Heart left ventricle (tissue), 16 donors: ENCODE results near the gene GSG1L. TPM values are rescaled to one million over a fixed set of nuclear protein-coding genes. Genes with fewer than 3 reads are reported as not detected.

Experiments used
- ATAC-seq, 4 donors: fragments of 200-7000 bp; cut with Tn5 transposase; one replicate each; pipeline ENCODE4 v1.9.1; 2020 to 2022; ENCODE audit warnings: moderate library complexity in 4 of 4, mild to moderate bottlenecking in 3 of 4, moderate number of reproducible peaks in 1 of 4
- DNase-seq, 5 donors: peaks; one replicate each; pipeline ENCODE4 v3.0.0-alpha.2; 2020
- H3K27ac ChIP-seq, 12 donors: fragments of 200-600 bp; sonication (generic) in 4 of 12; one replicate each; pipeline versions ENCODE4 v1.5.0 to v1.8.0; 2016 to 2022; ENCODE audit warnings: mild to moderate bottlenecking in 2 of 12
- H3K27me3 ChIP-seq, 9 donors: fragments of 200-600 bp; sonication (generic) in 2 of 9; one replicate each; pipeline versions ENCODE4 v1.5.1 to v1.8.0; 2016 to 2022; ENCODE audit warnings: mild to moderate bottlenecking in 3 of 9
- H3K36me3 ChIP-seq, 9 donors: fragments of 200-600 bp; sonication (generic) in 2 of 9; one replicate each; pipeline versions ENCODE4 v1.5.0 to v1.8.0; 2018 to 2022; ENCODE audit warnings: mild to moderate bottlenecking in 2 of 9
- H3K4me1 ChIP-seq, 12 donors: fragments of 200-600 bp; sonication (generic) in 4 of 12; one replicate each; pipeline versions ENCODE4 v1.5.0 to v1.8.0; 2016 to 2022; ENCODE audit warnings: mild to moderate bottlenecking in 3 of 12
- H3K4me3 ChIP-seq, 12 donors: fragments of 200-600 bp; sonication (generic) in 4 of 12; one replicate each; pipeline versions ENCODE4 v1.5.0 to v1.8.0; 2017 to 2022; ENCODE audit warnings: mild to moderate bottlenecking in 9 of 12, moderate library complexity in 4 of 12
- H3K9me3 ChIP-seq, 12 donors: fragments of 200-600 bp; sonication (generic) in 4 of 12; one replicate each; pipeline versions ENCODE4 v1.5.0 to v1.8.0; 2016 to 2022; ENCODE audit warnings: mild to moderate bottlenecking in 1 of 12
- CTCF ChIP-seq, 12 donors: fragments of 200-600 bp; sonication (generic) in 4 of 12; IDR thresholded peaks; one replicate each; pipeline versions ENCODE4 v1.5.0 to v1.8.0; 2018 to 2022; ENCODE audit warnings: antibody characterized with exemption in 12 of 12, mild to moderate bottlenecking in 5 of 12
- POLR2A ChIP-seq, 2 donors: fragments of 450-650 bp; IDR thresholded peaks; one replicate each; pipeline ENCODE4 v1.6.1; 2017; ENCODE audit warnings: antibody characterized with exemption in 2 of 2, mild to moderate bottlenecking in 2 of 2, moderate library complexity in 2 of 2
- WGBS, 4 donors: extraction: QIAGEN DNeasy Blood & Tissue Kit in 2 of 4; methylation state at CpG; one replicate each; pipeline versions ENCODE4 v1.1.5 to v1.1.7; 2013 to 2018; 5-methylcytosine and 5-hydroxymethylcytosine counted together
- intact Hi-C, 10 donors: fragments of 100-400 bp; cut with DNase I; formaldehyde crosslinking; loops; one replicate each; pipeline versions ENCODE4 v1.11.1 to v1.14.2; 2022
- polyA plus RNA-seq, 2 donors: library from polyadenylated mRNA; stranded (reverse); fragments of 200-250 nt; gene quantifications; one replicate each; pipeline ENCODE4 v1.2.3, GENCODE V29; 2013
- total RNA-seq, 9 donors: library from RNA; depleted of rRNA in 2 of 9; stranded (reverse); fragments of >200 nt in 2 of 9; fragmentation: NEBNext Ultra II Directional in 3 of 9; extraction: Animal tissue kit (Norgen Biotek cat#: 25700) in 3 of 9; gene quantifications; one replicate each; pipeline versions ENCODE4 v1.1.0 to v1.2.4, GENCODE V29; 2016 to 2023
- donor health status: ischemic (EF 13 %, LVEDD 7.1; RV severe dilation, severe dysfunction).
- donor health status: healthy with polysubstance abuse.
- donor health status: DM: no; HTN: yes; CAD: no.
- donor health status: DM: no; HTN: no; CAD: no.
- donor health status: ischemic (EF 25% LVEDD 6.9; RV normal size, moderate dysfunction).
- donor health status: ischemic (EF 25% LVEDD 5.7; RV mildly dilated, moderate dysfunction).
- donor health status: healthy.
- donor health status: DM: yes; HTN: yes; CAD: no.
- donor health status: ischemic (EF 35%, LVEDD 5.7; RV mildly dilated, moderate dysfunction).
- donor health status: nonischemic (EF 11% LVEDD 7.7; RV severe dilation, severe dysfunction).
- donor health status: DM: yes; HTN: yes; CAD: no.
- donor health status: PGD.
- donor health status: ischemic (EF 29% LVEDD 5.4; RV normal size, mild dysfunction).
- donor health status: nonischemic (EF 23%, LVEDD 6.1; RV moderate dilation, normal function).

GSG1L gene
- total and polyA plus RNA-seq, 11 donors, result 0.11 to 8.7 (median 1.8) TPM; not detected in 4

- WGBS, 4 donors, result 71 to 87% (median 80%) methylated on average over 1 of the region's 1 CpG
- Histone ChIP-seq H3K4me3 (no peak overlapping the region), H3K27ac (no peak overlapping the region), H3K27me3 (peaks cover 0 to 51% (median 7%) of the 10 kb centered on the region in 9 donors), H3K9me3 (peaks cover 0 to 6% (median 0%) of the 10 kb centered on the region in 12 donors), H3K36me3 (no peaks in the 10 kb centered on the region), H3K4me1 (no peaks in the 10 kb centered on the region)
- no peak for TF ChIP-seq CTCF (IDR thresholded peaks at IDR 0.05)
- no peak for TF ChIP-seq POLR2A (IDR thresholded peaks at IDR 0.05)
- DNase-seq, result no peak
- intact Hi-C loops, result no loop called here
- no peak for ATAC-seq
Observed at GRCh38 chr16:27923751-27924150, 139.8 kb downstream of the GSG1L start.

- DNase-seq (no peak), ATAC-seq (no peak)
- peaks cover 0 to 47% (median 0%) of the 10 kb centered on the region in 9 donors for H3K27me3 ChIP-seq
- 57 to 68% (median 65%) methylated on average over 6 of the region's 6 CpGs for WGBS, 4 donors
- peaks cover 0 to 6% (median 0%) of the 10 kb centered on the region in 12 donors for H3K9me3 ChIP-seq
- H3K4me3 ChIP-seq, result no peak overlapping the region
- TF ChIP-seq CTCF (IDR thresholded peaks at IDR 0.05) (no peak), POLR2A (IDR thresholded peaks at IDR 0.05) (no peak)
- H3K36me3 ChIP-seq, result no peaks in the 10 kb centered on the region
- H3K4me1 ChIP-seq, result no peaks in the 10 kb centered on the region
- intact Hi-C loops, result no loop called here
- H3K27ac ChIP-seq, result no peak overlapping the region
Observed at GRCh38 chr16:27922433-27922832, 141.1 kb downstream of the GSG1L start.

GRCh38 chr16:27921134-27921533 is 142.4 kb downstream of the GSG1L start:
- Histone ChIP-seq H3K9me3 (peaks cover 0 to 6% (median 0%) of the 10 kb centered on the region in 12 donors), H3K27me3 (peaks cover 0 to 45% (median 0%) of the 10 kb centered on the region in 9 donors), H3K36me3 (no peaks in the 10 kb centered on the region), H3K4me1 (no peaks in the 10 kb centered on the region), H3K4me3 (no peak overlapping the region), H3K27ac (no peak overlapping the region)
- ATAC-seq, result no peak
- TF ChIP-seq CTCF (IDR thresholded peaks at IDR 0.05) (no peak), POLR2A (IDR thresholded peaks at IDR 0.05) (no peak)
- intact Hi-C loops, result no loop called here
- no peak for DNase-seq
- 48 to 60% (median 57%) methylated on average over 4 of the region's 4 CpGs for WGBS, 4 donors

- ATAC-seq, result no peak
- Histone ChIP-seq H3K4me3 (no peak overlapping the region), H3K4me1 (no peaks in the 10 kb centered on the region), H3K9me3 (peaks cover 0 to 6% (median 0%) of the 10 kb centered on the region in 12 donors), H3K36me3 (no peaks in the 10 kb centered on the region), H3K27ac (no peak overlapping the region), H3K27me3 (peaks cover 0 to 50% (median 0%) of the 10 kb centered on the region in 9 donors)
- WGBS, 4 donors, result 3 to 6% (median 4%) methylated on average over 11 of the region's 11 CpGs
- TF ChIP-seq CTCF (IDR thresholded peaks at IDR 0.05), result no peak
- intact Hi-C loops, result no loop called here
- DNase-seq, result no peak
Observed at GRCh38 chr16:27920391-27920891, 143.1 kb downstream of the GSG1L start.
